ENCODE measurements around the gene CHMP1B.
"Not testable (repeated sequence)": the region's sequence is repeated elsewhere in the genome, so short reads cannot be mapped to it uniquely, and the experiment has no call there.

CHMP1B gene

DNA sequence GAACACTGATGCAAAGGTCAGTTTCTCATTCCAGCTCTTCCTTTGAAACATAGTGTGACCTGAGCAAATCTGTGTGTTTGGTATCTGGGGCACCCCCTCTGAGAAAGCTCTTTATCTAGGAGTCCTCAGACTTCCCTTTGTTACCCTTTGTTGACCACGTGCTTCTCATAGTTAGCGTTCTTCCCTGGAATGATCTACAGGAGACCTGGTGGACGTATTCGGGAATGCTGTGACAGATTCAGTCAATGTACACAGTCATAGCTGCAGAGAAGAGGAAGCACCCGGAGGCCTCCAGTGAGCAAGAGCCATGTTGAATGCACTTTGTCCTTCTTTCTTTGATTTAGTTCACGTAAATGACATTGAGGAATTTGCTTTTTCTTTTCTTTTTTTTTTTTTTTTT lies 10.7 kb upstream of the CHMP1B start:
- no peak for DNase-seq

DNA sequence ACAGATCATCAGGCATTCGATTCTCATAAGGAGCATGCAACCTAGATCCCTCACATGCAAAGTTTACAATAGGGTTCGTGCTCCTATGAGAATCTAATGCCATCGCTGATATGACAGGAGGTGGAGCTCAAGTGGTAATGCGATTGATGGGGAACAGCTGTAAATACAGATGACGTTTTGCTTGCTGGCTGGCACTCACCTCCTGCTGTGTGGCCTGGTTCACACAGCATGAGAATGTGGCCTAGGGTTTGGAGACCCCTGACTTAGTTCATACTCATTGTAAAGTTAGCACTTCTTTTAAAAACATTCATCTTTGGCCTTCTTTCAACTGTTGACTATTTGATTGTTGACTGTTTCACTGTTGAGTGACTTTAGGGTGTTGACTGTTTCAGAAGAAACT lies 8.7 kb upstream of the CHMP1B start:
- no peak for DNase-seq

DNA sequence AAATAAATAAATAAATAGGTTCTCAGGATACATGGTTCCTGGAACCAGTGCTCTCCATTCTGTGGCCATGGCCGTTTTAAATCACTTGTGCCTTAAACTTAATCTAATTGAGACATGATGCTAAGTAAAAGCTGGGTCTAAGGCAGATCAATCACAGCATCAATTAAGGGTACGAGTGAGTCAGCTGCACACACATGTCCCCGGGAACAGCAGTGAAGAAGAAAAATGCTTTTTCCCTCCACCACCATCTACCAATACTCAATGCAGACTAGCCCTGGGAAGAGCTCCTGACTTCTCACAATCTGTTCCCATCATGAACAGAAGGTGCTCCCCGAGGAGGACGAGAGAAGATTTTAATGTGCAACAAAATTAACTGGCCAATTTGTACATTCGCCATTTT lies 6.8 kb upstream of the CHMP1B start:
- DNase-seq, result no peak

DNA sequence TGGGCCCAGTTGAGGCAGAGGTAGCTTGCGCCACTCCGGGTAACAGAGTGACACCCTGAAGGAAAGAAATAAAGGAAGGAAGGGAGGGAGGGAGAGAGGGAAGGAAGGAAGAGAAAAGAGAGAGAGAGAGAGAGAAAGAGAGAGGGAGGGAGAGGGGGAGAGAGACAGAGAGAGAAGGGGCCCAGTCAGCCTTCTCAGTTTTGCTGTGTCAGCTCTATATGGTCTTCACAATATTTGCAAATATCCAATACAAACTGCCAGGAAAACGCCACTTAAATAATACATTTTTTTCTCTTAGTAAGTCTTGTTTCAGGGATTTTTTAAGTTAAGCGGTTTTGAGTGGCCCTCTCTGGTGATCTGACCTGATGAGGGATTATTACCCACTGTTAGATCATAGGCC lies 5.6 kb upstream of the CHMP1B start:
- DNase-seq, result no peak

DNA sequence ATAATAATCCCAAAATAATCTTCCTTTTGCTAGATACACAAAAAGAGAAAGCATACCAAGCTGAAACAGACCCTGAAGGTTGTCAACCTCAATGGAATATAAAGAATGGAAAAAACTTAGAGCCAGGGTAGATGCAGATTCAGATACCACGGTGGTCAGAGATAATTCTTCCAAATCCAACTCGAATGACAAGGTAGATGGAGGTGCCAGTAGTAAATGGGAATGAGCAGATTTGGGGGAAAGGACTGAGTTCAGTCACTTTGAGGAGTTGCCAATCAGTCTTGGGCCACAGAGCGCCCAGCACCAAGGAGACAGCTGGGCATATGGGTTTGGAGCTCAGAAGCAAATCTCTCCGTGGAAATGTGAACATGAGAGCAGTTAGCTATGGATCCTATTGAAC lies 3.4 kb upstream of the CHMP1B start:
- no peak for DNase-seq

DNA sequence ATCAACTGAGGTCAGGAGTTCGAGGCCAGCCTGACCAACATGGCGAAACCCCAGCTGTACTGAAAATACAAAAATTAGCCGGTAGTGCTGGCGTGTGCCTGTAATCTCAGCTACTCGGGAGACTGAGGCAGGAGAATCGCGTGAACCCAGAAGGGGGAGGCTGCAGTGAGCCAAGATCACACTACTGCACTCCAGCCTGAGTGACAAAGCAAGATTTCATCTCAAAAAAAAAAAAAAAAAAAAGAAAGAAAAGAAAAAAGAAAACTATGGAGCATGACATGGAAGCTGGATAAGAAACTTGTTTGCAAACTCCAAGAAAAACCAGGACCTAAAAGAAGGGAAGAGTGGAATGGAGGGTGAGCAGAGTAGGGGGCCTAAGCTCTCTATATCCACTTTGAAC lies 1.9 kb upstream of the CHMP1B start:
- no peak for DNase-seq

DNA sequence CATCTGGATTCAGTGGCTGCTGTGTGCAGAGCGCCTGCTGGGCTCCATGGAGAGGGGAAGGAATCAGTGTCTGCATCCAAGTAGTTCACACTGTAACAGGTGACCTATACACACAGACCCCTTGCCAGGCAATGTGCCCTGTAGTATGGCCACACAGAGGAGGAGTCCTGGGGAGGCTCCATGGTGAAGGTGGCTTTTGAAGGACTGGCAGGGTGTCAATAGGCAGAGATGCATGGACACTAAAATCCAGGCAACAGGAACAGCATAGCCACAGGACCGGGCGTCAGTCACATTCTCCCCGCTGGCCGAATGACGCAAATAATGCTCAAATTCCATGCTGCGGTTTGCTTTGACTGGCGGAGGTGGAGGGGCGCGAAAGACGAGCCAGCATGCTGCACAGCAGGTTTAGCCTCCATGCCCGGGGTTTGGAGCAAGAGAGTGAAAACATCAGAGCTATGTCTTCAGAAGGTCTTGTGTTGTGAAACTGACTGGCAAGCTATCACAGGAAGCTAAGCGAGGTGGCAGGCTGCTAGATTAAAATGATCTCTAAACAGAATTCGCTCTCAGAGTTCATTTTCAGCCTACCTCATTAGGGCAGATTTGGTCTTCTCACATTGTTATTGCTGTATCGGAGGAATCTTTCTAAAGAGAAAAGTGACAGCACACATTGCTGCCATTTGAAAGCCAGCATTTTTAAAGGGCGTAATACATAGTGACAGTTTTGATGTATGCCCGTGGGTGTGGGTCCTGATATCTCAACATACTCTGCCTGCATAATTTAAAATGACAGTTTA lies 1.2 kb upstream of the CHMP1B start:
- no peak for DNase-seq

DNA sequence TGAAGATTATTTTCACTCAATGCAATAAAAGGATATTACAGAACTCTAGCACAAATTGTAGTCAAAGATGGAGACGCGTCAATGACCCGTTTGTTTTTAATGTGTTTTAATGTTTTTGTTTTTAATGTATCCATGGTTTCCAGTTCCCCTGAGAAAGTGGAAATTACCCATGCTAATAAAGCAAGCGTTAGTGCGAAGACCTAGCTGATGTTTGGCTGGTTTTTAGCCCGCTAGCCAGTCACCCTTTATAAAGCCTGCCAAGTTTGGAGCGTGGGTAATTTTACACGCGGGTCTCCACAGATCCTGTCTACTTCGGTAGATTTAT lies 430 bp upstream of the CHMP1B start:
- DNase-seq, result no peak

DNA sequence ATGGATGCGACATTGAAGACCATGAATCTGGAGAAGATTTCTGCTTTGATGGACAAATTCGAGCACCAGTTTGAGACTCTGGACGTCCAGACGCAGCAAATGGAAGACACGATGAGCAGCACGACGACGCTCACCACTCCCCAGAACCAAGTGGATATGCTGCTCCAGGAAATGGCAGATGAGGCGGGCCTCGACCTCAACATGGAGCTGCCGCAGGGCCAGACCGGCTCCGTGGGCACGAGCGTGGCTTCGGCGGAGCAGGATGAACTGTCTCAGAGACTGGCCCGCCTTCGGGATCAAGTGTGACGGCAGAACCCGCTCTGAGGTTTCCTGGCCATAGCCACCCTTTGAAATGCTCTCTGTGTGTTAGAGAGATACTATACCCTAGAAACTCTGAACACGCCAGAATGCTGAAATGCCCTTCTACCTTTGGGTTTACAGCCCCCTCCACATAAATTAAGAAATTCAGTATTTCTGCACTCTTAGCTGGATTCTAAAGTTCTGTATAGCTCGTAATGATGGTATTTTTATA lies 659 bp downstream of the CHMP1B start:
- no peak for DNase-seq

DNA sequence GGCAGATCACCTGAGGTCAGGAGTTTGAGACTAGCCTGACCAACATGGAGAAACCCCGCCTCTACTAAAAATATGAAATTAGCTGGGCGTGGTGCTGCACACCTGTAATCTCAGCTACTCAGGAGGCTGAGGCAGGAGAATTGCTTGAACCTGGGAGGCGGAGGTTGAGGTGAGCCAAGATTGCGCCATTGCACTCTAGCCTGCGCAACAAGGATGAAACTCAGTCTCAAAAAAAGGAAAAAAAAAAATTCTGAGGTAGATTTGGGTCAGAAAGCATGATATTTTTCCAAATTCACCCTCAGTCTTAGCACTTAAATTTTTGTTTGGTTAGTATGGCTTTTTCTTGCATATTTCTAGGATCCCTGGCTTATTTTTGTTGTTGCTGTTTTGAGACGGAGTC lies 3.3 kb downstream of the CHMP1B start:
- not testable (repeated sequence) for DNase-seq

DNA sequence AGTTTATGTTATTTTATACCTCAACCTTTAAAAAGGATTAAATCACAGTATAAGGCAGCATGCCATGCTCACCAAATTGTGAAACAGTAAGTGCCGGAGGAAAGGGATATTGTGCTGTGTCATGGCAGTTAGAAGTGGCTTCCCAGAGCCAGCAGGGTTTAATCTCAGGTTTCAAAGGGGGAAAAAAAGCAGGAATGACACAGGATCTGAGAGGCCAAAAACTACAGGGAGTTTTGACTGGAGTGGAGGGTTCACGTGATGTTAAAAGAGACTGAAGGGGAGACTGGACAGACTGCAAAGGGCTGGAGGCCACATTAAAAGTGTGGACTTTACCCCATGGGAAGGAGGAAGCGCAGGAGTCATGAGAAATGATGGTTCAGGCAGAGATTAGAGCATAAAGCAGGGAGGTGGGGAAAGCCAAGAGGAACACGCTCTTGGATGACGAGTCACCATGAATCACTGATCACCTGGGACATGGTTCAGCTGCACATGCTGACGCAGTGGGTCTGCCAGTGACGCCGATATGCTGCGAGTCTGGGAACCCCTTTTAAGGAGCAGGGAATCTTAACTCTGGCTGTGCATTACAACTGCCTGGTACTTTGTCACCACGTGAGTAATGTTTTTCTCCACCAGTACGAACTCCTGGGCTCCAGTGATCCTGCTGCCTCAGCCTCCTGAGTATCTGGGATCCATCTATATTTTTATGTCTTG lies 6.1 kb downstream of the CHMP1B start:
- DNase-seq, result no peak

DNA sequence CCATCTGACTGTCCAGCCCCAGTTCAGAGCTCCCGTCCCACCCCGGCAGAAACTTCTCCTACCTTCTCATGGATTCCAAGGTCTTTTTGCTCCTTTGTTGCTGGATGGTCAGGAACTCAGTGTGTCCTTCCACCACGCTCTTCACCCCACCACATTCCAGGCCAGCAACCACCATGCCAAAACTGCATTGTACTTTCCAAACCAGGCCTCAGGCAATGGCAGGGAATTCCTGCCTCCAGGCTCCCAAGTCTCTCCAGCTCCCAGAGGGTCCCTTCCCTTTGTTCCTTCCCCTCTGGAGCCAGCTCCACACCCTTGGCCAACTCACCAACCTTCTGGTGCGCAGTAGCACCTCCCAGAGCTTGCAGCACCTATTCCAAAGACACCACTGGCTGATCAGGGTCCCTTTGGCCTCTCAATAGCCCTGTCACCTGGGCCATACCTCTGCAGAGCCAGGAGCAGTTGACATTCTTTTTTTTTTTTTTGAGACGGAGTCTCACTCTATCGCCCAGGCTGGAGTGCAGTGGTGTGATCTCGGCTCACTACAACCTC lies 8.1 kb downstream of the CHMP1B start:
- DNase-seq, result no peak

DNA sequence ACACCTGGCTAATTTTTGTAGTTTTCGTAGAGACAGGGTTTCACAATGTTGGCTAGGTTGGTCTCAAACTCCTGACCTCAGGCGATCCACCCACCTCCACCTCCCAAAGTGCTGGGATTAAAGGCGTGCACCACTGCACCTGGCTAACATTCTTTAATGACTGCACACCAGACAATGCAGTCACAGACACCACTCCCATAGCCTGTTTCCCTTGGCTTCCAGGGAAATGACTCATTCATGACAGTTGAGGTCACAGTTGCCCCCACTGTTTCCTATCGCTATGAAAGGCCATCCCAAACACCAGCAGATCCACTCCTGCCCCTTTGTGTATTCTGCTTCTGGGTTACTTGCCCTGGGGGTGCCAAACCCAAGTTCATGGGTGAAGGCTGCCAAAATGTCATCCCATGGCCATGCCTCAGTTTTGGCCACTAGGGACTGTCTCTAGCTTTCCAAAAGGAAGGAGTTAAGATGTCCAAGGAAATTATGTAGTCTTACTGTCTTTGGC lies 8.7 kb downstream of the CHMP1B start:
- no peak for DNase-seq

DNA sequence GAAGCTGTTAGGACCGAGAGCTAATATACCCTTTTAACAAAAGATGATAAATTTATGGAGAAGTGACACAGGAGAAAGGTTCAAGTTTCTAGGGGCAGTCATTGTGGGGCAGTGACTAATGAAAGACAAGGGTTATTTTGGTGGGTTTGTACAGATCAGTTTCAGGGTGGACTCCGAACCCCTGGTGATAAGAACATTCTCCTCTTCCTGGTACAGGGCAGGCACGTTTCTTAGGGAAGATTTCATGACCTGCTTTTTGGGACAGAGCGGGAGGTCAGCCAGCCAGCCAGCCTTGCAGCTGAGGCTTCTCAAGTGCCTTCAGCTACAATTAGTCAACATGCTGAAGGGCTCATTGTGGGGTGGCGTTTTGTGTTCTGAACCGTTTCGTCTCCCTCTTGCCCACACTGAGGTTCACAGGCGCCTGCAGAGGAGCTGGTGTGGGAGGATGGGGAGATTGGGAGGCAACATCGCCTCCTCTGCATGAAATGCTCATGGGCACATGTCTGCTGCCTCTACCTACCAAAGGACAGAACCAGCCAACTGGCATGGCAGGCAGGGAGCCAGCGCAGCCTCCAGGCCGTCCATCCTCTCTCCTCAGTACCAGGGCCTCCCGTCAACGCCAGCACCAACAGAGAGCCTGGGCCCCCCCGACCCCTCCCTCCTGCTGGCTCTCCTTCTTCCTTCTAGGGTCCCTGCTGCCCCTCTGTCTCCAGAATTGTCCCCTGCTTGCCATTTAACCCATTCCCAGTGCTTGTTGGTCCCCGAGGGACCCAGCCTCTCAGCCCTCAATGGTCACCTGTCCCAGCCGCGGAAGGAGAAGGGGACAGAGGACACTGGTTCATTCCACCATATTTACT lies 9.6 kb downstream of the CHMP1B start:
- no peak for DNase-seq

DNA sequence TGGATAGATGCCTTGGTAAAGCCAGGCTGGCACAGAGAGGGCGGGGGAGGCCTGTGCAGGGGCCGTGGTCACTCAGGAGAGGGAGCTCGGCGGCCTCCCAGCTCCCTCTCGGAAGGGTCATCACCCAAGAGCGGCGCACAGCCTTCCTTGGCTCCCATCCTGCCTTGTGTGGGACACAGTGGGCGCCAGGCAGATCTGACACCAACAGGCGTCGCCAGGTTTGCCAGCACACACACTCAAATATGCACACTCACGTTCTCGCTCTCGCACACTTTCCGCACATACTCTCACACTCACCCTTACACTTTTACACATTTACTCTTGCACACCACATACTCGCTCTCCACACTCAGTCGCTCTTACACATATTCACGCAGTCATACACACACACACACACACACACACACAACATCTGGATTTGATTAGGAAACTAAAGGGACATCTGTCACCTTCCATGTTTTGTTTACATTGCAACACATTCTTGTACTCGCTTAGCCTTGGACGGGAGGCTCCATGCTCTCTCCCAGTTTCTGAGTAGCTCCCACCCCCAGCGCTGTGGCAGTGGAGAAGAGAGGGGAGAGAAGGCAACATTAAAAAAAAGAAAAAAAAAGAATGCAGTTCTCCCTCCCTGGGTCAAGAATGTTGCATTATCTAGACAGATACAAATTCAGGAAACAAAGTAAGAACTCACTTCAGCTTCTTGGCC lies 10.5 kb downstream of the CHMP1B start:
- DNase-seq, result no peak

DNA sequence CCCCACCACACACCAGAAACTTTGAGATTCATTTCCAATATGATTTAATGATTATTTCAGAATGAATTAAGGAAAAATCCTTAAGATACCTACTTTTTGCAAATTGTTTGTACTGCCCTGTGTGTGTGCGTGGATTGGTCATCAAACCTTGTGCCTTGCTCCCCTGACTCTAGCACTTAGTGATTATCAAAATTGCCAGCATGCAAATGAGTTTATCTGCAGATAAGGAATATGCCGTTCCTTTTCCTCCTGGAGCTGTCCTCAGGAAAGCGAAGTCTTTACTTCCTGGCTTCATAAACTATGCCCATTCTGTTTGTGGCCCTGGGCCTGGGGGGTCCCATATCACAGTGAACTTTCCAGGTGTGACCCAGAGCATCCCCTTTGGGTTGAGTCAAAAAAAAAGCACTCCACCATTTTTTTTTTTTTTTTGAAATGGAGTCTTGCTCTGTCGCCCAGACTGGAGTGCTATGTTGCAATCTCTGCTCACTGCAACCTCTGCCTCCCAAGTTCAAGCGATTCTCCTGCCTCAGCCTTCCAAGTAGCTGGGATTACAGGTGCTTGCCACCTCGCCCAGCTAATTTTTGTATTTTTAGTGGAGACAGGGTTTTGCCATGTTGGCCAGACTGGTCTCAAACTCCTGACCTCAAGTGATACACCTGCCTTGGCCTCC lies 11.4 kb downstream of the CHMP1B start:
- no peak for DNase-seq

DNA sequence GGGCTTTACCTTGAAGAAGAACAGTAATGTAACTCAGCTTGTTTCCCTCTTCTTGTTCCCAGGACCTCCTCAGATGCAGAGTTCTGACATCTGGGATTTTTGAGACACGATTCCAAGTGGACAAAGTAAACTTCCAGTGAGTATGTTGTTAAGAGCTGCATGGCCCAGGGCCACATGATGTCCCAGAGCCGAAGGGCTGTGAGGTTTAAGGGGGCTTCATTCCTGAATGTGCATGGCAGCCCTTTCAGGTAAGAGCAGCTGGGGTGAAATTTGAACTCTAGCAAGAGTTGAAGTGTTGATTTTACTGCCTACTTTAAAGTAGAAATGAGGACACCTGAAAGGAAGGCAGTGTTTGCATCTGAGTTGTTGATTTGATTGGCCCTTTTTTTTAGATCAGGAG lies 13.3 kb downstream of the CHMP1B start:
- no peak for DNase-seq

DNA sequence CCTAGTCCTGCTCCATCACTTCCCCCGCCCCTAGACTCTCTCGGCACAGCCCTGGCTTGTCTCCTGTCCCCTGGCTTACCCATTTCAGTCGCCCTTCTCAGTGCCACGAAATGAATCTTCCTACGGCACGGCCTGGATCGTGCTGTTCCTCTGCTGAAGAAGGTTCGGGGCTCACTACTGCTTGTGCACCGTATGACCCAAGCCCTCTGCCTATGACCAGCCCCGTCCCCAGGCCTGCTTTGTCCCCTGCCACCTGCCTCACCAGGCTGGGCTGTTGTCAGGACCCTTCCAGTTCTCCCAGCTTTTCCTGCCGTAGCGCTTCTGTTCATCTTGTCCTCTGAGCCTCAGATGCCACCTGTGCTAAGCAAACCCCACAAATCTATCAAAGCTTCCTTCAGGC lies 13.9 kb downstream of the CHMP1B start:
- no peak for DNase-seq

DNA sequence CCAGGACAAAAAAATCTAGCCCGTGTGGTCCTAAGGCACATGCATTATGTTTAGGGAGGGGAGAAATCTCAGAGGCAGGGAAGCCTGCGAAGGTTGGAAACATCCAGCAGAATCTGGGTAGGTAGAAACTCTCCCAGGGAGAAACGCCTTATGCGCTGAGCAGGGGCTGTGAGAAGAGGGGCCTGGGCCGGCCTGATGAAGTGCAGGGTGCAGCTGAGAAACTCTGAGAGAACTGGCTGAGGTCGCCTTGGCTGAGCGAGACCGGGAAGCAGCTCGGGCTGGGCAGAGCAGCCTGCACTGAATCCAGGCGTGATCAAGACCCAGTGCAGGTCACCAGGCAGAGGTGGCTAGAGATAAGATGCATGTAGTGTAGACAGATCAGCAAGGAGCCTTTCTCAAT lies 15.1 kb downstream of the CHMP1B start:
- no peak for DNase-seq

DNA sequence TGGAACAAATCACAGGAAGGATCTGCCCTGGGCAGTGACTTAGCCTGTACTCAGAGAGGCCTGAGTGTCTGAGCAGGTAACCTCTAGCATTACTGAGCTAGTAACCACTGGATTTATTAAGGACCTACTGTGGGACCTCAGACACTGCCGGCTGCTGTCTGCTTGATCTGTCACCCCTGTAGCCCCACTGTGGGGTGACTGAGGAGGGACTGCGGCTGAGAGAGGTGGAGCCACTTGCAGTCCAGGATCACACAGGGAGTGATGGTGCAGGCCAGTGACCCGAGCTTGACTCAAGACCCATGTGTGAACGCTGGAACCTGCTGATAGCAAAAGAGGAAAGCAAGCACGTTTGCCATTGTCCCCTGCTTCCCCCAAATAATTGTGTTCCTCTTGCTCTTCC lies 15.6 kb downstream of the CHMP1B start:
- no peak for DNase-seq

DNA sequence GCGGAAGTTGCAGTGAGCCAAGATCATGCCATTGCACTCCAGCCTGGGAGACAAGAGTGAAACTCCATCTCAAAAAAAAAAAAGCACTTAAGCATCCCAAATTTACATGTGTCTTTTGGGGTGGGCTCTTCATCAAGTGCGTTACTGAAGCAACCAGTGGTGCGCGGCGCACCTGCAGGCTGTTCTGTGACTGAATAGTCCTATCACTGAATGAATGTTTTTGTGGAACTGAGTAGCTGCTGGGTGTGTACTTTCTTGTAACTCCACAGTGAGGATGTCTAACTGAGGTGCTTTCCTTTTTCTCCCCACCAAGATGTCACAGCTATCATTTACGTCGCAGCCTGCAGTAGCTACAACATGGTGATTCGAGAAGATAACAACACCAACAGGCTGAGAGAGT lies 17.0 kb downstream of the CHMP1B start:
- no peak for DNase-seq

DNA sequence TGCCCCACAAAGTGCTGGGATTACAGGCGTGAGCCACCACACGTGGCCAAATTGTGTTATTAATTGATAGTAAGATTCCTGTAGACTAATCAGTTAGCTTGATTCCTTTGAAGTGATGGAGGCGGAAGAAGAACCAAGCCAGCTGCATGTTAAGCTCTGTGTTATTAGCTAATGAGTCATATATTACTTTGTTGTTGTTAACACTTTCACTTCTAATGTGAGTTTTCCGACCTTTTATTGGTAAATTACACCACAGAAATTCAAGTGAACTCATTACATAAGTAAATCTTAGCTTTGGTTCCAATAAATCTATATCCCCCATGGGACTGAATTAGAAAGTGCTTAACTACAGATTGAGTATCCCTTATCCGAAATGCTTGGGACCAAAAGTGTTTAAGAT lies 20.3 kb downstream of the CHMP1B start:
- no peak for DNase-seq

All from NCI-H1436 treated with DMSO at 0.1 percent for 48 hours (cell line).